OCI-LY1 (cell line): ENCODE data around the gene AIP.

Source experiments
- H2AFZ ChIP-seq: fragments of 200-600 bp; sonication (generic), shearing (Covaris generic); 2 replicates; pipeline ENCODE4 v1.6.0; 2014; ENCODE audit warnings: antibody characterized with exemption, mild to moderate bottlenecking, low read length
- H3F3A ChIP-seq: fragments of 200-600 bp; sonication (generic), shearing (Covaris generic); 2 replicates; pipeline ENCODE4 v1.6.0; 2014; ENCODE audit warnings: mild to moderate bottlenecking, antibody characterized with exemption, low read length, moderate library complexity; ENCODE audit not compliant: insufficient read depth
- H3K27ac ChIP-seq: fragments of 200-600 bp; sonication (generic); 2 replicates; pipeline ENCODE4 v1.5.1; 2014; ENCODE audit warnings: low read length, mixed run types, mild to moderate bottlenecking, low read depth; ENCODE audit not compliant: poor library complexity, severe bottlenecking
- H3K27me3 ChIP-seq: fragments of 200-600 bp; sonication (generic); 2 replicates; pipeline ENCODE4 v1.6.0; 2014; ENCODE audit warnings: antibody characterized with exemption, mild to moderate bottlenecking, low read length, moderate library complexity; ENCODE audit not compliant: insufficient read depth
- H3K36me3 ChIP-seq: fragments of 200-600 bp; sonication (generic); 2 replicates; pipeline ENCODE4 v1.6.1; 2014; ENCODE audit warnings: mild to moderate bottlenecking, antibody characterized with exemption, low read length, moderate library complexity, mixed read lengths; ENCODE audit not compliant: insufficient read depth
- H3K4me1 ChIP-seq: fragments of 200-600 bp; sonication (generic); 2 replicates; pipeline ENCODE4 v1.5.1; 2014; ENCODE audit warnings: mild to moderate bottlenecking, low read length, moderate library complexity; ENCODE audit not compliant: insufficient read depth, severe bottlenecking
- H3K4me2 ChIP-seq: fragments of 200-600 bp; sonication (generic), shearing (Covaris generic); 2 replicates; pipeline ENCODE4 v1.6.1; 2014; ENCODE audit warnings: low read length
- H3K4me3 ChIP-seq: fragments of 200-600 bp; sonication (generic); 2 replicates; pipeline ENCODE4 v1.5.1; 2014; ENCODE audit warnings: low read length, low read depth, mild to moderate bottlenecking, mixed read lengths; ENCODE audit not compliant: poor library complexity, severe bottlenecking
- H3K79me2 ChIP-seq: fragments of 200-600 bp; shearing (Covaris generic); 2 replicates; pipeline ENCODE4 v1.6.1; 2016; ENCODE audit warnings: mixed run types, low read length, mixed read lengths; ENCODE audit not compliant: insufficient read depth
- H3K9ac ChIP-seq: fragments of 200-600 bp; sonication (generic), shearing (Covaris generic); 2 replicates; pipeline ENCODE4 v1.6.1; 2014; ENCODE audit warnings: mild to moderate bottlenecking, low read length, mixed read lengths
- H3K9me2 ChIP-seq: fragments of 200-600 bp; sonication (generic), shearing (Covaris generic); 2 replicates; pipeline ENCODE4 v1.6.1; 2014; ENCODE audit warnings: low read depth, mild to moderate bottlenecking, low read length, mixed read lengths
- H3K9me3 ChIP-seq: fragments of 200-600 bp; shearing (Covaris generic); 2 replicates; pipeline ENCODE4 v1.6.1; 2014; ENCODE audit warnings: low read length, mixed read lengths
- H4K20me1 ChIP-seq: fragments of 200-600 bp; sonication (generic), shearing (Covaris generic); 2 replicates; pipeline ENCODE4 v1.6.0; 2016; ENCODE audit warnings: mild to moderate bottlenecking, low read length; ENCODE audit not compliant: insufficient read depth
- EZH2 ChIP-seq: fragments of 200-600 bp; sonication (generic), shearing (Covaris generic); IDR thresholded peaks from 2 replicates; pipeline ENCODE4 v1.8.0; 2017; ENCODE audit warnings: borderline replicate concordance, mixed run types, mild to moderate bottlenecking, antibody characterized with exemption, low read length, moderate library complexity, mixed read lengths
- TF ChIP-seq, protein P1 (sequence below): fragments of 200-600 bp; sonication (generic), shearing (Covaris generic); IDR thresholded peaks from 2 replicates; pipeline ENCODE4 v1.5.1; 2017; ENCODE audit warnings: mild to moderate bottlenecking, antibody characterized with exemption, low read length, moderate library complexity, mixed read lengths

Gene AIP

GRCh38 chr11:67490727-67491065, 7.9 kb downstream of the AIP start:
- no peak overlapping the region for H3K9ac ChIP-seq
- H3K36me3 ChIP-seq, result peaks cover 65% of the 10 kb centered on the region; the same call in 1 of the 2 replicates

DNA sequence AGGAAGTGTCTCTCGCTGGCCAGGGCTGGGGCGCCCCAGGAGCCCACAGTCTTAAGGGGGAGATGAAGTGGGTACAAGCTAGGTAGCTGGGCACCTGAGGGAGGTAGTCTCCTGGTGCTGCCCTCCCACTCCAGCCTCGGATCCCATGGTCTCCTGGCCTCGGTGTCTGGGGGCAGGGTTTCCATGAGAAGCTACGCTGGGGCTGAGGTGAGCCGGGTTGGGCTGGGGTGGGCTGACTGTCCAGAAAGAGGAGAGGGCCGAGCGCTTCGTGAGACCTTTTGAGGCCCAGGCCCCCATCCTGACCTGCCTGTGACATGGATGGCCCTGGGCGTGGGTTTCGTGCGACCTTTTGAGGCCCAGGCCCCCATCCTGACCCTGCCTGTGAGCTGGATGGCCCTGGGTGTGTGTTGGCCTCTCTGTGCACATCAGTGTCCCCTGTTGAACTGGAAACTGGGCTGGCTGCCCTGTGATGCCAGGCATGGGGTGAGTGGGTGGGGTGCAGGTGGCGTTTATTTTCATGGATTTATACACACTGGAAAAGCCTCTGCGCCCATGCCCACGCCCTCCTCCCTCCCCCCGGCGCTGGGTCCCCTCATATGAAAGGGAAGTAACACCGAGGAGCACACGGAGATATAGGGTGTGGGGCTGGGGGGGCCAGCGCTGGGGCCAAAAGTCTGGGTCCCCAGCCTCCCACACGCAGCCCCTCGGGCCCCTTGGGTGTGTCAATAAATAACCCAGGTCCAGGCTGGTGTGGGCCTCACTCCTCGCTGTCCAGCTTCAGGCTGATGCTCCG, 8.6 kb downstream of the AIP start:
- H3K4me1 ChIP-seq, result peaks cover 11% of the 10 kb centered on the region
- no peak overlapping the region for H2AFZ ChIP-seq
- no peak overlapping the region for H3K27ac ChIP-seq
- TF ChIP-seq EZH2, result no peak
- TF ChIP-seq, protein P1, sequence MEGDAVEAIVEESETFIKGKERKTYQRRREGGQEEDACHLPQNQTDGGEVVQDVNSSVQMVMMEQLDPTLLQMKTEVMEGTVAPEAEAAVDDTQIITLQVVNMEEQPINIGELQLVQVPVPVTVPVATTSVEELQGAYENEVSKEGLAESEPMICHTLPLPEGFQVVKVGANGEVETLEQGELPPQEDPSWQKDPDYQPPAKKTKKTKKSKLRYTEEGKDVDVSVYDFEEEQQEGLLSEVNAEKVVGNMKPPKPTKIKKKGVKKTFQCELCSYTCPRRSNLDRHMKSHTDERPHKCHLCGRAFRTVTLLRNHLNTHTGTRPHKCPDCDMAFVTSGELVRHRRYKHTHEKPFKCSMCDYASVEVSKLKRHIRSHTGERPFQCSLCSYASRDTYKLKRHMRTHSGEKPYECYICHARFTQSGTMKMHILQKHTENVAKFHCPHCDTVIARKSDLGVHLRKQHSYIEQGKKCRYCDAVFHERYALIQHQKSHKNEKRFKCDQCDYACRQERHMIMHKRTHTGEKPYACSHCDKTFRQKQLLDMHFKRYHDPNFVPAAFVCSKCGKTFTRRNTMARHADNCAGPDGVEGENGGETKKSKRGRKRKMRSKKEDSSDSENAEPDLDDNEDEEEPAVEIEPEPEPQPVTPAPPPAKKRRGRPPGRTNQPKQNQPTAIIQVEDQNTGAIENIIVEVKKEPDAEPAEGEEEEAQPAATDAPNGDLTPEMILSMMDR, result no peak
- H3K4me3 ChIP-seq, result no peak overlapping the region
- H3K9ac ChIP-seq, result no peak overlapping the region
- no peak overlapping the region for H3K4me2 ChIP-seq
- H3K79me2 ChIP-seq, result no peaks in the 10 kb centered on the region
- H3K9me2 ChIP-seq, result no peaks in the 10 kb centered on the region
- H3K9me3 ChIP-seq, result no peaks in the 10 kb centered on the region
- H3K27me3 ChIP-seq, result no peaks in the 10 kb centered on the region
- no peaks in the 10 kb centered on the region for H4K20me1 ChIP-seq
- peaks cover 65% of the 10 kb centered on the region; the same call in 1 of the 2 replicates for H3K36me3 ChIP-seq
- H3F3A ChIP-seq, result no peaks in the 10 kb centered on the region

More at GRCh38 chr11:67490727-67491065, 7.9 kb downstream of the AIP start:
- H3F3A ChIP-seq, result no peaks in the 10 kb centered on the region
- no peaks in the 10 kb centered on the region for H3K9me3 ChIP-seq
- TF ChIP-seq EZH2, result no peak
- TF ChIP-seq, protein P1, result no peak
- no peak overlapping the region for H3K4me3 ChIP-seq
- no peak overlapping the region for H2AFZ ChIP-seq
- peaks cover 19% of the 10 kb centered on the region for H3K4me1 ChIP-seq
- H3K27me3 ChIP-seq, result no peaks in the 10 kb centered on the region
- H3K79me2 ChIP-seq, result no peaks in the 10 kb centered on the region
- no peaks in the 10 kb centered on the region for H4K20me1 ChIP-seq
- no peak overlapping the region for H3K27ac ChIP-seq
- H3K9me2 ChIP-seq, result no peaks in the 10 kb centered on the region
- no peak overlapping the region for H3K4me2 ChIP-seq

GRCh38 chr11:67492069-67492727, 9.4 kb downstream of the AIP start:
- Histone ChIP-seq H3K9me3 (no peaks in the 10 kb centered on the region), H2AFZ (no peak overlapping the region), H3K4me1 (peaks cover 6% of the 10 kb centered on the region), H3K9ac (no peak overlapping the region), H3K36me3 (peaks cover 71% of the 10 kb centered on the region; the same call in 1 of the 2 replicates), H3K9me2 (no peaks in the 10 kb centered on the region), H3K27me3 (no peaks in the 10 kb centered on the region), H3K4me2 (no peak overlapping the region), H4K20me1 (no peaks in the 10 kb centered on the region), H3K4me3 (no peak overlapping the region), H3K27ac (no peak overlapping the region), H3F3A (no peaks in the 10 kb centered on the region), H3K79me2 (no peaks in the 10 kb centered on the region)
- TF ChIP-seq EZH2, result no peak
- TF ChIP-seq, protein P1, result no peak
